Pulmonary artery endothelial cell (primary cell): ENCODE measurements around the gene DLX3. TPM values are rescaled to one million over a fixed set of nuclear protein-coding genes. Genes with fewer than 3 reads are reported as not detected.

Experiments
- DNase-seq: peaks from one replicate; pipeline ENCODE4 v3.0.0-alpha.2; 2011; ENCODE audit warnings: low read depth, low spot score
- total RNA-seq: library from RNA; depleted of rRNA; stranded (reverse); fragments of >200 nt; gene quantifications from 2 replicates; pipeline ENCODE4 v1.2.3, GENCODE V29; 2014

The DLX3 gene
- total RNA-seq, 1 donor from 2014 or later, result not detected

GRCh38 chr17:49992933-49993422, 2.0 kb downstream of the DLX3 start:
- no peak for DNase-seq

- no peak for DNase-seq
Observed at GRCh38 chr17:49992191-49992932, 2.7 kb downstream of the DLX3 start.

- no peak for DNase-seq
Observed at GRCh38 chr17:49991409-49991808, 3.6 kb downstream of the DLX3 start.

GRCh38 chr17:49990921-49991320, 4.1 kb downstream of the DLX3 start:
- no peak for DNase-seq

GRCh38 chr17:49990331-49990730, 4.7 kb downstream of the DLX3 start:
- no peak for DNase-seq

GRCh38 chr17:49989518-49989880, 5.5 kb downstream of the DLX3 start:
- no peak for DNase-seq

- DNase-seq, result no peak
Observed at GRCh38 chr17:49987681-49988441, 7.2 kb downstream of the DLX3 start.

GRCh38 chr17:49987290-49987585, 7.8 kb downstream of the DLX3 start:
- DNase-seq, result no peak

GRCh38 chr17:49986396-49987289, 8.4 kb downstream of the DLX3 start:
- DNase-seq, result no peak

- no peak for DNase-seq
Observed at GRCh38 chr17:49985310-49985990, 9.6 kb downstream of the DLX3 start.

GRCh38 chr17:49984776-49985175, 10.2 kb downstream of the DLX3 start:
- DNase-seq, result no peak

GRCh38 chr17:49984283-49984682, 10.7 kb downstream of the DLX3 start:
- no peak for DNase-seq

- DNase-seq, result no peak
Observed at GRCh38 chr17:49980703-49981197, 14.3 kb downstream of the DLX3 start.

GRCh38 chr17:49979748-49980479, 15.1 kb downstream of the DLX3 start:
- no peak for DNase-seq

- DNase-seq, result no peak
Observed at GRCh38 chr17:49978501-49978900, 16.5 kb downstream of the DLX3 start.

GRCh38 chr17:49977463-49978389, 17.3 kb downstream of the DLX3 start:
- DNase-seq, result no peak

- no peak for DNase-seq
Observed at GRCh38 chr17:49976828-49977202, 18.2 kb downstream of the DLX3 start.

GRCh38 chr17:49976163-49976827, 18.7 kb downstream of the DLX3 start:
- no peak for DNase-seq

- no peak for DNase-seq
Observed at GRCh38 chr17:49975531-49975930, 19.5 kb downstream of the DLX3 start.
